ENCODE measurements around the gene IKZF2. TPM values are rescaled to one million over a fixed set of nuclear protein-coding genes. Genes with fewer than 3 reads are reported as not detected.

IKZF2 gene
- total and polyA plus RNA-seq, 9 of the 15 experiments (the other 6 are each of a cell fraction or from before 2014, with no cell fraction given), result 0.04 to 0.54 (median 0.22) TPM

- TF ChIP-seq GTF3C2 (IDR thresholded peaks at IDR 0.05; ENCODE audit: borderline replicate concordance, extremely low read depth, insufficient read length) (no peak), ZNF511 (CRISPR knock-in tag; IDR thresholded peaks at IDR 0.05) (no peak), ZNF764 (CRISPR knock-in tag; IDR thresholded peaks at IDR 0.05; ENCODE audit: low read depth) (no peak), CGGBP1 (CRISPR knock-in tag; IDR thresholded peaks at IDR 0.05) (no peak), HMGN3 (IDR thresholded peaks at IDR 0.05; ENCODE audit: borderline replicate concordance, extremely low read depth, insufficient read length, low read depth, low read length) (no peak), POLR3A (IDR thresholded peaks at IDR 0.05; ENCODE audit: borderline replicate concordance, extremely low read depth, insufficient read depth, insufficient read length) (no peak), ZNF143 (CRISPR knock-in tag; IDR thresholded peaks at IDR 0.05) (no peak), ELF4 (CRISPR knock-in tag; IDR thresholded peaks at IDR 0.05) (no peak), HIVEP1 (CRISPR knock-in tag; IDR thresholded peaks at IDR 0.05) (no peak), ZNF347 (CRISPR knock-in tag; IDR thresholded peaks at IDR 0.05; ENCODE audit: low read depth) (no peak), ZNF384 (IDR thresholded peaks at IDR 0.05; ENCODE audit: low read depth, low read length) (no peak), ELK1 (CRISPR knock-in tag; IDR thresholded peaks at IDR 0.05) (no peak), ZNF354B (CRISPR knock-in tag; IDR thresholded peaks at IDR 0.05) (no peak), KDM1A (IDR thresholded peaks at IDR 0.05) (no peak), CHAMP1 (IDR thresholded peaks at IDR 0.05) (no peak), TEAD1 (CRISPR knock-in tag; IDR thresholded peaks at IDR 0.05) (no peak), SIN3A (IDR thresholded peaks at IDR 0.05; ENCODE audit: borderline replicate concordance in 2 of 2, control insufficient read depth in 1 of 2, low read depth in 2 of 2, low read length in 2 of 2) (no peak), GABPA (tag; conservative IDR thresholded peaks at IDR 0.05; ENCODE audit: low read depth) (peak; percentile 33; the same call in 1 of the 2 replicates), LARP7 (IDR thresholded peaks at IDR 0.05) (no peak), SETDB1 (IDR thresholded peaks at IDR 0.05; ENCODE audit: low read length) (no peak), HDAC2 (IDR thresholded peaks at IDR 0.05) (no peak), ZNF644 (tag; IDR thresholded peaks at IDR 0.05; ENCODE audit: low read depth) (peak; percentile 89)
Measured at GRCh38 chr2:213151437-213152064, at the start of gene IKZF2 (continued).
